Heart left ventricle (tissue), 13 donors: Measurements from ENCODE around the gene DNAJB2.

Source experiments
- CTCF ChIP-seq, 12 donors: fragments of 200-600 bp; sonication (generic) in 4 of 12; IDR thresholded peaks; one replicate each; pipeline versions ENCODE4 v1.5.0 to v1.8.0; 2018 to 2022; ENCODE audit warnings: antibody characterized with exemption in 12 of 12, mild to moderate bottlenecking in 5 of 12
- POLR2A ChIP-seq, 2 donors: fragments of 450-650 bp; IDR thresholded peaks; one replicate each; pipeline ENCODE4 v1.6.1; 2017; ENCODE audit warnings: antibody characterized with exemption in 2 of 2, mild to moderate bottlenecking in 2 of 2, moderate library complexity in 2 of 2
- donor health status: ischemic (EF 13 %, LVEDD 7.1; RV severe dilation, severe dysfunction).
- donor health status: DM: no; HTN: yes; CAD: no.
- donor health status: DM: no; HTN: no; CAD: no.
- donor health status: ischemic (EF 25% LVEDD 6.9; RV normal size, moderate dysfunction).
- donor health status: ischemic (EF 25% LVEDD 5.7; RV mildly dilated, moderate dysfunction).
- donor health status: ischemic (EF 35%, LVEDD 5.7; RV mildly dilated, moderate dysfunction).
- donor health status: nonischemic (EF 11% LVEDD 7.7; RV severe dilation, severe dysfunction).
- donor health status: DM: yes; HTN: yes; CAD: no.
- donor health status: PGD.
- donor health status: ischemic (EF 29% LVEDD 5.4; RV normal size, mild dysfunction).
- donor health status: nonischemic (EF 23%, LVEDD 6.1; RV moderate dilation, normal function).

- TF ChIP-seq POLR2A (IDR thresholded peaks at IDR 0.05) (no peak), CTCF (IDR thresholded peaks at IDR 0.05) (no peak)
These were observed 54.9 kb downstream of the DNAJB2 start for GRCh38 chr2:219334076-219334475.
